T-helper 22 cell (primary cell): ENCODE measurements around the gene PHOX2A.
A peak's percentile ranks its signal among the peaks of the same experiment; 100 is the strongest.

Source experiments
- DNase-seq: peaks from one replicate; pipeline ENCODE4 v3.0.0-alpha.2; 2020; ENCODE audit warnings: low read depth

Gene PHOX2A

DNA sequence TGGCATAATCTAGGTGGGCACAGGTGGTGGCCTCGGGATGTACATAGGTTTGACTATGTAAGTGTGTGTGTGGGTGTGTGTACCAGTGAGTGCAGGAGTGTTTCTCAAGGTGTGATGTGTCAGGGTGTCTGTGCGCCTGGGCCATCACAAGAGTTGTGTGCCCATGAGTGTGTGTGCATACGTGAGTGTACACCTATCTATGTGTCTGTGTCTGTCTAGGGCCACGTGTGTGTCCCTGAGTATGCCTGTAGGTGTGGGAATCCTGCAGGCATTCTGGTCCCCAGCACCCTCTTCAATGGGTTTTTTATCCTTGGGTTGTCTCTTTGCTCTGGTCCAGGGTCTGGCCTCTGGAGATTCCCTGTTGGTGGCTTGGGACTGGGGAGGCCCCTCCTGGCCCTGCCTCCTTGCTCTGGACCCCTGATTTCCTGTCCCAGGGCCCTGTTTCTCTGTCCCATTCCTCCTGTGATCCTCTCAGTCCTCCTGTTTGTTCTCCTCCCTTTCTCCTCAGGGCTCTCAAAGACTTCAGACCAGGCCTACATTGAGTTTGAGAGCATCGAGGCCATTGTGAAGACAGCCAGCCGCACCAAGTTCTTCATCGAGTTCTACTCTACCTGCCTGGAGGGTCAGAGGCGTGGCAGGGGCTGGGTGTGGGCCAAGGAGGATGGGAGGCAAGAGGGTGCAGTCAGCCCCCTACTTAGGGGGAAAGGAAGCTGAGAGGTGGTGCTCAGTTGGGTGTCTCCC lies 10.0 kb downstream of the PHOX2A start:
- no peak for DNase-seq

DNA sequence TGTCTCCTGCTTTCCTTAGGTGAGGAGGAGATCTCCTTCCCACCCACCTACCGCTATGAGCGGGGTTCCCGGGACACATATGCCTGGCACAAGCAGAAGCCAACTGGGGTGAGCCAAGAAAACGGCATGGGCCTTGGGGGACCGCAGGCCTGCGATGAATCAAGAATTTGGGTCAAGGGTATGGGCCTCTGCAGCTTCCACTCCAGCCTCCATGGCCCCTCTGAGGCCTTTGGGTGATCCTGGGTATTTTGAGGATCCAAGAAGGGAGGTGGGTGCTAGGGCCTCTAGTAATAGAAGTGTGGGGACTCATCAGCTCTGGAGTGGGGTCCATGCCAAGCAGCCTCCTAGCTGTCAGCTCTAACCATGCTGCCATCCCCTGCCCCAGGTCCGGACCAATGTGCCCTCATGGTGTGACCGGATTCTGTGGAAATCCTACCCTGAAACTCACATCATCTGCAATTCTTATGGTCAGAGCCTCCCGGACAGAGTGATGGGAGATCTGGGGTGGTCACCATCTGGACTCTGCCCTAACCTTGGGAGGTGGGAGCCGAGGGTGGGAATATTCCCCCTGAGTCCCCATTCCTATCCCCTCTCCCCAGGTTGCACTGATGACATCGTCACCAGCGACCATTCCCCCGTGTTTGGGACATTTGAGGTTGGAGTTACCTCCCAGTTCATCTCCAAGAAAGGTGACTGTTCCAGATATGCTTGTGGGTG lies 10.8 kb downstream of the PHOX2A start:
- DNase-seq = no peak

DNA sequence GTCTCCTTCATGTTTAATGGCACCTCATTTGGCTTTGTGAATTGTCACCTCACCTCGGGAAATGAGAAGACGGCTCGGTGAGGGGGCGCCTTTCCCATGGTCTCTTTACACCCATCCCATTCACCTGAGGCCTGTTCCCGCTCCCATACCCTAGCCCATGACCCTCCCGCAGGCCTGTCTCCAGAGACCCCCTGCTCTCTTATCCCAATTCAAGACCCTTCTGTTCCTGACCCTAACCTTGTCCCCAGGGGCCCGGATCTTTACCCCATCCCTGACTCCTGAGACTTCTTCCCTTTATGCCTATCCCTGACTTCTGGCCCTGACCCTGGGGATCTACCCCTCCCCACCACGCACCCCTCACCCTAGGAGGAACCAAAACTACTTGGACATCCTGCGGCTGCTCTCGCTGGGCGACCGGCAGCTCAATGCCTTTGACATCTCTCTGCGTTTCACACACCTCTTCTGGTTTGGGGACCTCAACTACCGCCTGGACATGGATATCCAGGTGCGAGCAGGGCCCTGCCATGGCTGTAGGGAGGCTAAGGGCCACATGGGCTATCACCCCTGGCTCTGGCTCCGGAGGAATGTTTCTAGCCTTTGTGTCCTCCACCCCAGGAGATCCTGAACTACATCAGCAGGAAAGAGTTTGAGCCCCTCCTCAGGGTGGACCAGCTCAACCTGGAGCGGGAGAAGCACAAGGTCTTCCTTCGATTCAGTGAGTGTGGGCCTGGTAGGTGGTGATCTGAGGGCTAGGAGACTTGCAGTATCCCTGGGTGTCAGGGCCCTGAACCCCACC lies 11.5 kb downstream of the PHOX2A start:
- DNase-seq = no peak

DNA sequence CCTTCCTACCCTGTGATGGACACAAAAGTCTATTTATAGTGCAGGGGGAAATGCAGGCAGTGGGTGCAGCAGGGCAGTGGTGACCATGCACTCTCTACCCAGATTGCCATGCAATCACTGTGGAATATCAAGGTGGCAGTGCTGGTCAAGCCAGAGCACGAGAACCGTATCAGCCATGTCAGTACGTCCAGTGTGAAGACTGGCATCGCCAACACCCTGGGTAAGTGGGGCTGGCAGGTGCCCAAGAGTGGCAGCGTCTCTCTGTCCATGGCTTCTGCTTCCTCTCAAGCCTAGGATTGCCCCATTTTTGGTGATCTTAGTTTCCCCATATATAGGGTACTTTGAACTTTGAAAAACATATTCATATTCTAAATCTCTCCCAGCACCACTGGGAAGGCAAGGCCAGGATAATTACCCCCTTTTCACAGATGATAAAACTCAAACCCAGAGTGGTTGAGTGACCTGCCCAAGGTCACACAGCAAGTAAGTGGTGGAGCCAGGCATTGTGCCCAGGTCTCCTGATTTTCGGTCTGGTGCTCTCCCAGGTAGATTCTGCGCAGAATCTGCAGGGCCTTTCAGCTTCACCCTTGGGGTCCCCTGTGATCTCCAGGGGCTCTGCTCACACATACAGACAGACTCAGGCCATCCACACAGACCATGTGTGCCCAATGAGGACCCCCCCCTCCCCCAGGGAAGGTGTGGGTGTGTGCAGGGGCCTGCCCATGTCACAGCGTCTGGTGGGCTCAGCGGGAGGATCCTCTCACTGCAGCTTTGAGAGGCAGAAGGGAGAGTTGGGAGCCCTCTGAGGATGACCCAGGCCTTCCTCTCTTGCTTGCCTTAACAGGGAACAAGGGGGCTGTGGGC lies 12.3 kb downstream of the PHOX2A start:
- DNase-seq = no peak

DNA sequence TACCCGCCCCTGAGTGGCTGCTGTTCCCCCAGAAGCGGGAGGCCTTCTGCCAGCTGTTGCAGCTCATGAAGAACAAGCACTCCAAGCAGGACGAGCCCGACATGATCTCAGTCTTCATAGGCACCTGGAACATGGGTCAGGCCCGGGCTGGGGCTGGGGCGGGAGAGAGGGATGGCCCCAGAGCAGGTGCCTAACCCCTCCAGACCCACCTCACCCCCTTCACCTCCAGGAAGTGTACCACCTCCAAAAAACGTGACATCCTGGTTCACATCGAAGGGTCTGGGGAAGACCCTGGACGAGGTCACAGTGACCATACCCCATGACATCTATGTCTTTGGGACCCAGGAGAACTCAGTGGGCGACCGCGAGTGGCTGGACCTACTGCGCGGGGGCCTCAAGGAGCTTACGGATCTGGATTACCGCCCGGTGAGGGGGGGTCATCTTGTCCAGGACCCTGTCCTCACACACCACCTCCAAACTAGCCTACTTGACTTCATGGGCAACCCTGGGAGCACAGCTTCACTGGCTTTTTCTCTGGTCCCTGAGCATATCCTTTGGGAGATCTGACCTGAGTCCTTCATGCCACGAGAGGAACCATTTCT lies 13.1 kb downstream of the PHOX2A start:
- no peak for DNase-seq

DNA sequence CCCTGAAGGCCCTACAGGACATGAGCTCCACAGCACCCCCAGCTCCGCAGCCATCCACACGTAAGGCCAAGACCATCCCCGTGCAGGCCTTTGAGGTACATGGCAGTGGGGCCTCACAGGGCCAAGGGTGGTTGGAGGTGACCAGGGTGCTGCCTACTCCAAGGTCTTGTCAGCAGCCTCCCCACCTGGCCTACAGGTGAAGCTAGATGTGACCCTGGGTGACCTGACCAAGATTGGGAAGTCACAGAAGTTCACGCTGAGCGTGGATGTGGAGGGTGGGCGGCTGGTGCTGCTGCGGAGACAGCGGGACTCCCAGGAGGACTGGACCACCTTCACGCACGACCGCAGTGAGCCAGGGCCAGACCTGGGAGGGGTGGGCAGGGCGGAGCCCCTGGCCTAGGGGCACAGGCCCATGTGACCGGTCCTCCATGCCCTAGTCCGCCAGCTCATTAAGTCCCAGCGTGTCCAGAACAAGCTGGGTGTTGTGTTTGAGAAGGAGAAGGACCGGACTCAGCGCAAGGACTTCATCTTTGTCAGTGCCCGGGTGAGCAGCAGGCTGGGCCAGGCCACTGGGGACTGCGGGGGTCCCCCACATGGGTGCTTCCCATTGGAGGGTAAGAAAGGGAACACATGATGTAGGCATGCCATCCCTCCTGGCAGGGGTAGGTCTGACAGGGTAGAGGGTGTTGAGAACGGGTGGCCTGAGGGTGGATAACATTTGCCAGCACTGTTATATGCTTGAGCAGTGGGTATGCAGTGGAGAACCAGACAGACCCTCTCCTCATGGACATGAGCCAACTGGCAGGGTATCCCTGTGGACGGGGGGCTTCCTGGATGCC lies 13.8 kb downstream of the PHOX2A start:
- no peak for DNase-seq

DNA sequence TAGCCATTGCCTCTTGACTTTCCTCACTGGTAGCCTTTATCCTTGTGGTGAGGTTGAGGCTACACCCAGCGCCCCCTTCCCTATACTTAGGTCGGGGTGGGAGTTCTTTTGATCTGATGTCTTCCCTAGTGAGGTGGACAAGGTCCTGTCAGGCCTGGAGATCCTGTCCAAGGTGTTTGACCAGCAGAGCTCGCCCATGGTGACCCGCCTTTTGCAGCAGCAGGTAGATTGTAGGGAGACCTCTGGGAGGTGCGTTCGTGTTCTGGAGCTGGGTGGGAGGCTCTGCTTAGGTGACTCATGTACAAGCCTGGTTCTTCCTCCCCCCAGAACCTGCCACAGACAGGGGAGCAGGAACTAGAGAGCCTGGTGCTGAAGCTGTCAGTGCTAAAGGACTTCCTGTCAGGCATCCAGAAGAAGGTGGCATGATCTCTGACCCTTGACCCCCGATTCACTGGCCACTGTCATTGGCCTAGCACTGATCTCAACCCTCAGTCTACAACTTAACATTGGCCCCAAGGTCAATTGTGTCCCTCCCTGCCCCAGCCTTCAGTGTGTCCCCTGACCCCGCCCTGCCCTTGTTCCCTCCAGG lies 14.5 kb downstream of the PHOX2A start:
- no peak for DNase-seq

DNA sequence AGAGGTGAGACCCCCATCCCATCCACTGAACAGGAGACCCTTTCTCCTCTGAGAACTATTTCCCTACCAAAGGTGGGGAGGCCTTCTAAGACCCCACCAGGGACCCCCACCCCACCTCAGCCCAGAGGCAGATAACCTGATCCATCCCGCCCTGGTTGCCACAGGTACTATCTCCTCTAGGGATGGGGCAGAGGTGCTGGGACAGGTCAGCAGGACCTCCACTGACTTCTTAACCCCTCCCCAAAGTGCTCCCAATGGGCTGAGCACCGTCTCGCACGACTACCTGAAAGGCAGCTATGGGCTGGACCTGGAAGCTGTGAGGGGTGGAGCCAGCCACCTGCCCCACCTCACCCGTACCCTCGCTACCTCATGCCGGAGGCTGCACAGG lies 15.1 kb downstream of the PHOX2A start:
- no peak for DNase-seq

DNA sequence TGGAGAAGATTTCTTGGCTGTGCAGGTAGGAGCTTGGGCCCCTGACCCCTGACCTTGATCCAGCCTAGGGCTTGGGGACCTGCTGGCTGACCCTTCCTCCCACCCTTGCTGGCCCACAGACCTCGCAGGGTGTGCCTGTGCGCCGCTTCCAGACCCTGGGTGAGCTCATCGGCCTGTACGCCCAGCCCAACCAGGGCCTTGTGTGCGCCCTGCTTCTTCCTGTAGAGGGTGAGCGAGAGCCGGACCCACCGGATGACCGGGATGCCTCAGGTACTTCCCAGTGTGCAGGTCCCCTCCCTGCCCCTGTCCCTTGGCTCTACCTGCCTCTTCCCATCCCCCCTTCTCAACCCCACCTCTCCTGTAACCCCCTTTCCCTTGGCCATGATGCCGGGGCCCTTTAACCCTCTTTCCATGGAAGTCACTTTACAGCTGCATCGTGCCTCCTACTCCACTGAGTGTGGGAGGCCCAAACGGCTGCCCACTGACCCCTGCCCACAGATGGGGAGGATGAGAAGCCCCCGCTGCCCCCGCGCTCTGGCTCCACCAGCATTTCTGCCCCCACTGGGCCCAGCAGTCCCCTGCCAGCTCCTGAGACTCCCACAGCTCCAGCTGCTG lies 15.6 kb downstream of the PHOX2A start:
- no peak for DNase-seq

DNA sequence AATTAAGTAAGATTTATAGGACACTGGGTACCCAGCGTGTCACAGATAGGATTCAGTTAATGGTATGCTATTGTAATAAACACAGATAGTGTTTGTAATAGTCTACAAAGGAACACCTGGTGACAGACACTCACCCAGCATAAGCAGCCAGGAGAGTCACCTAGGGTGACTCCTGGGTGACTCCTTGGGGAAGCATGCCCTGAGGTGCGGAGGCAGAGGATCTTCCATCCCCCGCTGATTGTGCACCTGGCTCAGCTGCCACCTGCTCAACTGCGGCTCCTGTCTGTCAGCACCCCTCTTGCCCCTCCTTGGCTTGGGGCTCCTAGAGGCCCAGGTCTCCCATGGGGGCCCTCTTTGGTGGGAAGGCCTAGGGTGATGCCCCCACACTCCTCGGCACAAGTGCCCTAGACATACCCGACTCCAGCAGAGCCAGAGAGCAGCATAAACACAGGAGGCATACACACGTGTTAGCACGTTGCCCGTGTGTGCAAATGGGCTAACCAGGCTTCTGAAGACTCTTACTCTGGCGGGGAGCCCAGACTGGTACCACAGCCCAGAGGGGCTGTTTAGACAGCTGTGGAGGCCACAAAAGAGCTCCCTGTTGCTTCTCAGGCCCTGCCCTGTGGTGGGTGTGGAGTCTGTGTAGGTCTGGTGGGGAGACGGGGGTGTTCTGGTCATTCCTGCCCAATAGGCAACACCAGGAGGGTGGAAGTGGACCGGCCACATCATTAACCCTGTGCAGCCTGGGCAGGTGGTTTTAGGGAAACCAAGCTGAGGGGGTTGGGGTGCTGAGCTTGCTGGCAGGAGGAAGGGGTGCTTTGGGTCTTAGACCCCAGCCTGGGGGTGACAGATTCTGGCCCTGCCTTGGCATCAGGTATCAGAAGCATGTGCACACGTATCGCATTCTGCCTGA lies 16.4 kb downstream of the PHOX2A start:
- DNase-seq = no peak

DNA sequence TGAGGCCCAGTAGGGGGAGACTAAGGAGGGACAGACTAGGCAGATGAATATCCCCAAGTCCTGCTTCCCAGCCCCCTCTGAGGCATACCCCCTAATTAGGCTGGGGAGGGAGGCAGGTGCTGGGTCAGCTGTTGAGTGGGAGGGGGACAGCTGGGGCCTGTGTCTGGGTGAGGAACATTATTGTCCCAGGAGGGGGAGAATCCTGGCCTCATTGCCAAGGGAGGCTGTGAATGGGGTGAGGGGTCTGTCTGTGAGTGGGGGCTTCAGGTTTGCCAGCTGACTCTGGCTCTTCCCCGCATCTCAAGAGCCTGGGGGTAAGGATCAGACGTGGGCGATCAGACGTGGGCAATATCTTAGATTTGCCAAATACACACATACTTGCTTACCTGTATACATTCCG lies 17.3 kb downstream of the PHOX2A start:
- no peak for DNase-seq

DNA sequence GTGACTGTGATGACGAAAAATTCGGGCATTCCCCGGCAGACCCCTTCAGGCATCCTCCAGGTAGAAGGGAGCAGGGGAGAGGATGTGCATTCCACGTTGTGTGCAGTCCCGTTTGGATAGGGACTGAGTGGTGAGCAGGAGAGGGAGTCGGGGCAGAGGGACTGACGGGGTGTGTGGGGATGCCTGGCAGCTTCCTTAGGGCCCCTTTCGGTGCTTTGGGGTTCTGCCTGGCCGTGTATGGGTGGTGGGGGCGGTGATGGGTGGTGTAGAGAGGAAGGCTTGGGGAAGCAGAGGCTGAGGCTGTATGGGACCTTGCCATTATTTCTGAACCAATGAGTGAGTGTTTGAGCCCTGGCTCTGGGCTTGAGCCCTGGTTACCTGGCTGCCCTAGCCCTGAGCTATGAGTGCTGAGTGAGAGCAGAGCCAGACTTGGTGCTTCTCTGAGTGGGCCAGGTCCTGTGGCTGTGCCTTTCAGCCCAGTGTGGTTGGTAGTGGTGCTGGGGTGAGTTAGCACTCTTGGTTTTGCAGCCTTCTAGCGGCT lies 18.5 kb downstream of the PHOX2A start:
- DNase-seq = no peak

DNA sequence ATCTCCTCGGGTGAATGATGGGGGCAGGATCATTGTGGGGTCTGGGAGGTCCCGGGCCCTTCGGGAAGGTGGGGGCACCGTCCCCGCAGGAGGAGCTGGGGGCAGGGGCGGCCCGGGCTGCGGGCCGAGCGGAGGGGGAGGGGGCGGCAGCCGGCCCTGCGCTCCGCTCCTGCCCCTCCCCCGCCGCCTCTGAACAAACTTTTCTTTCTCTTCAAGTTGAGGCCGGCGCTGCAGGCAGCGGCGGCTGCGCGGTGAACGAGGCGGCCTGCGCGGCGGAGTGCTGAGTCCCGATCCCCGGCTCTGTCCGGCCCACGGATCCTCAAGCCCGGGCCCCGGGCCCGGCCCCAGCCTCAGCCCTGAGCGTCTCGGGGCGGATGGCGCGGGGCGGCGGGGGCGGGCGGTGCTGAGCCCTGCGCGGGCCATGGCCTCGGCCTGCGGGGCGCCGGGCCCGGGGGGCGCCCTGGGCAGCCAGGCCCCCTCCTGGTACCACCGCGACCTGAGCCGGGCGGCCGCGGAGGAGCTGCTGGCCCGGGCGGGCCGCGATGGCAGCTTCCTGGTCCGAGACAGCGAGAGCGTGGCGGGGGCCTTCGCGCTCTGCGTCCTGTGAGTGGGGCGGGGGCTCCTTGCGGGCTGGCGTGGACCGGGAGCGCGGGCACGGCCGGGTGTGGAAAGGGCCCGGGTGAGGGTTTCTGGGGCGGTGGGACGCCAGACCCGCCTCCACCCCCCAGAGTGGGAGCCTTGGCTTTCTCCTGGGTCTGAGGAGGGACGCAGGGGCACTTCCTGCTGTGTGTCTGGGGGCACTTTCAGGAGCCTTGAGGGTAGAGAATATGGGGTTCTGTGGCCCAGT lies 19.2 kb downstream of the PHOX2A start, which contains the start of gene INPPL1:
Gene INPPL1 (plus strand): TSS at position 204 of the 847 bp plus-strand sequence. CDS start 218 bp downstream, at position 422.
- DNase-seq = no peak

DNA sequence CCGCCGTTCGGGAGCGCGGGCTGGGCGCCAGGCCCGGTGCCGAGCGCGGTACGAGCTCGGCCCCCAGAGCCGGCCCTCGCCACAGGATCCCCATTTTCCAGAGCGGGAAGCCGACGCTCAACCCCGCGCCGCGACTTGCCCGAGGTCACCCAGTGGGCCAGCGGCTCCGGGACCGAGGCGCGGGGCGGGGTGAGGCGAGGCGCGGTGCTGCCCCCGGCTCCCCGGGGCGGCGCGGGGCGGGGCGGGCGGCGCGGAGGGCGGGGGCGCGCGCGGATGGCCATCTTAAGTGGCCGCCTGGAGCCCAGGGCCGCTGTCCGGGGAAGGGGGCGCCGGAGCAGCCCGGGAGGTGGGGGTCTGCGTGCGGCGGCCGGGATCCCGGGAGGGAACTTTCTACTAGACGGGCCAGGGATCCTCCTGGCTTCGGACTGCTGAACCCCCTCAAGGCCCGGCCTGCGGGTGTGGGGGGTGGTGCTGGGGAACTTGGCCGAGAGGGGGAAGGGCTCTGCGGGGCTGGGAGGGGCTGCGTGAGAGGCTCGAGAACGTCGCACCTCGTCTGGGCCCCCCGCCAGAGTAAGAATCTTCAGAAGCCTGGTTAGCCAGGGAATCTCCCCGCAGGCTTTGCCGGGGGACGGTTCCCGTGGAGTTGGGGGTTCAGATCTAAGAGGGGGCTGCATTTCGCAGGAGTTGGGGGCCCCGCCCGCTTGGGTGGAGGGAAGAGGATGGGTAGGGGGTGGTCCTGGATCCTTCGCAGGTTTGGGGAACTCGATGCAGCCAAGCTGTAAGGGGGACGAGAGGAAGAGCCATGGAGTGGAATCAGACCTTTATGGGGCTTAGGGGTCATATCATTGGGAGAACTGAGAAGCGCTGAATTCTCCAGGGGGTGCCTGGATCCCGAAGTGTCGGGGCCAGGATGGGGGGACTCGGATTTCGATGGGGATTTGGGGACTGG lies 20.1 kb downstream of the PHOX2A start:
- DNase-seq = peak; percentile 39

DNA sequence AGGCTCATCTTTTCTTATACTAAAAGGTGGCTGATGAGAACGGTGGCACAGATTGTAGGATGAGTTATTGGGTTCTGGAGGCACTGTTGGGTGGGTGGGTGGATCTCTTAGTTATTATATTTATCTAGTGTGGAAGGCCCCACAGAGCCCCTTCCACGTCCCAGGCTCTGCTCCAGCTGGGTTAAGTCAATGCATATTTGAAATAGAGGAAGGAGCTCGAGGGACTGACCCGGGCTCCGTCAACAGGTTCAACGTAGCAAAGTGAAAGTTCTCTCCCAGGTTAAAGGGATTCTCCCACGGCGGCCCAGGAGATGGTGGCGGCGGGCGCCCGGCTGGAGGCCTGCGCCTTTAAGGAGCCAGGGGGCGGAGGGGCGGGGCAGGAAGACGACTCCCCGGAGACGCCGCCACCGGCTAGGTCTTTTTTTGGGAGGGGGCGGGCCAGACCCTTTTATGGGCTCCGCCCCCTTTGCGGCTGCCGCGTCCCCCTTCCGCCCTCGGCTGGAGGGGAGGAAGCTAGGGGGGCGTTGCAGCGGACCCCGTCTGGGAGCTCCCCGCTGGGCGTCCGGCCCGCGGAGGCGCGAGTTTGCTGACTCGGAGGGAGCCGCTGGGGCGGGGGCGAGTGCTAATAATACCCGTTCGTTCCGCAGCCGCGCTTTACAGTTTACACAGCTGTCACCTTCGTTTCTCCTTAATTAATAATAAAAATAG lies 20.9 kb downstream of the PHOX2A start:
- DNase-seq = peak; percentile 93
